HG02610 (cell line): ENCODE data around the gene UPB1.

Source experiments
- ATAC-seq: cut with Tn5 transposase; IDR thresholded peaks from one replicate; pipeline ENCODE4 v1.9.1; 2021; ENCODE audit warnings: mild to moderate bottlenecking, moderate library complexity; ENCODE audit not compliant: unreplicated experiment

Gene UPB1

GRCh38 chr22:24494528-24495364, at the start of gene UPB1:
Gene UPB1, plus strand, starts transcription at chr22:24495332. Its CDS starts 72 bp downstream, at chr22:24495404.
- no peak for ATAC-seq

DNA sequence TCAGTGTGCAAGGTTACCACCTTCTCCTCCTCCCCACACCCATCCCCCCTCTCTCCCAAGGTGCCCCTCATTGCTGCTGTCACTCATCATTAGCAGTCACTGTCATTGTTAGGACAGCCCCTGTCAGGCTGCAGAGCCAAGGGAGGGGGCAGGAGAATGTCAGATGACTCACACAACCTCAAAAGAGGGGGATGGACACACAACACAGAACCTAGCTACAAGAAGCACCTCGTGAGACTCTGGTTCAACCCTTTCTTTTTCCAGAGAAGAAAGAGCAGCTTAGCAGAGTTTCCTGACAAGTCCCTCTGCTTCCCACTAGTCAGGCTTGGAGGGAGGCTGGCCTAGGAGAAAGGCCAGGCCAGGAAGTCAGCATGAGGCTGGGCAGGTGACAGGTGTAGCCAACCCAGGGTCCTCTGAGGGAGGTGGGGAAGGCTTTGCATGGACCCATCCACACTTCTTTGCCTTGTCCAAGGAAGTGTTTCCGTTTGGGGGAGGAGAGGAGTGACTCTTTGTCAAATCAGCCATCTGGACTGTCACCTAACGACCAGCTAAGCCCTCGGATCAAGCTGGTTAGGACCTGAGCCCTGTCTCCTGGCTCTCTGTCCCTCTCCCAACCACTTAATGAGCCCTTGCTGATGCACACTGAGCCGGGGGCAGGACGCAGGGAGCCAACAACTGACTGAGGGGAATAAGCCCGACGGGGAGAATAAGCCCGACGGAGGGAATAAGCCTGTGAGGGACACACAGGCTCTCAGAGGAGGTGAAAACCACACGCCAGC, 49.5 kb upstream of the UPB1 start:
- no peak for ATAC-seq

GRCh38 chr22:24446260-24446611, 48.9 kb upstream of the UPB1 start:
- no peak for ATAC-seq

DNA sequence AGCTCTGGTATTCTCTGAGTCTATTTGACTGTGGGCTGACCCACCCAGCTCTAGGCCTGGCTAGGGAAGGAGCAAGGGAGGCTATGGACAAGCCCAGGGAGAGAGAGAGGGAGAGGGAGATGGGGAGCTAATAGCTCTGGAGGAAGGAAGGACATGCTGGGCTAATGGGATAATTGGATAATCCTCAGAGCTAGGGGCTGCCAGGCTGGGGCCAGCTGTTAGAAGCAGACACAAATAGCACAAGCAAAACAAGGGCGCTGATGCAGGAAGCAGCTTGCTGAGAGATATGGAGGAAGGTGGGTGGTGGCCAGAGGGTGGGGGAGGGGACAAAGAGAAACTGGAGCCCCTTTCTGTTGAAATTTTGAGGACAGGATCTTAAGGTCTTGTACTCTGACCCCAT, 44.5 kb upstream of the UPB1 start:
- no peak for ATAC-seq

- ATAC-seq, result no peak
Measured at GRCh38 chr22:24451162-24451561, 44.0 kb upstream of the UPB1 start.

GRCh38 chr22:24453853-24454252, 41.3 kb upstream of the UPB1 start:
- no peak for ATAC-seq

GRCh38 chr22:24455039-24455438, 40.1 kb upstream of the UPB1 start:
- ATAC-seq, result no peak

GRCh38 chr22:24455751-24456426, 39.2 kb upstream of the UPB1 start:
- ATAC-seq, result no peak

GRCh38 chr22:24457894-24458420, 37.2 kb upstream of the UPB1 start:
- ATAC-seq, result no peak

GRCh38 chr22:24459911-24460310, 35.2 kb upstream of the UPB1 start:
- no peak for ATAC-seq

DNA sequence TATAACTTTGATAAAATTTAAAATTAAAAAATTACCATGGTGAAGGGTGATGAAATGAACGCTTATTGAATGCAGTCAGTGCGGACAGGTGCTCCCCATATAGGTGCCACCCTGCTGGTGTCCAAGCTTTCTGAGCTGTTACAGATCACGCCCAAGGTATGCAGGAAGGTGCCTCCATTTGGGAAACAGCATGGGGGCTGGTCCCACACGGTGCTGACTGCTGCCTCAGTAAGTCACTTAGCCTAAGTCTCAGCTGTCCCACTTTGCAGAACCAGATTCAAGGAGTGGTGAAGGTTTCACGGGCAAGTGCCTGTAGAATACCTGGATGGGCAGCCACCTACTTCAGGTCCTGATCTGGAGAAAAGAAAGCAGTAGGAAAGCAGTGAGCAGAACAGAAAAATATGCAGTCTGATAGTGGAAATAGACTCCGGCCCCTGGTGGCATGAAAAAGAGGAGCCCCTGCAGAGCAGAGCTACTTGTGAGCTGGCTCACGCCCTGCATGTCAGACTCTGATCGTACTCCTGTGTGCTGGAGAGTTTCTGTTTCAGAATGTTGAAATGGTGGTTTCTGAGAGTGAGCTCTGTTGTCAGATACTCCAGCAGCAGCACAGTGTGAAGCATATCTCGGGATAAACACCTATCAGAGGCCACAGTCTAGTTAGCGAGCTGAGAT, 34.6 kb upstream of the UPB1 start:
- peak; percentile 50 for ATAC-seq

- ATAC-seq, result no peak
Measured at GRCh38 chr22:24463071-24463760, 31.9 kb upstream of the UPB1 start.

DNA sequence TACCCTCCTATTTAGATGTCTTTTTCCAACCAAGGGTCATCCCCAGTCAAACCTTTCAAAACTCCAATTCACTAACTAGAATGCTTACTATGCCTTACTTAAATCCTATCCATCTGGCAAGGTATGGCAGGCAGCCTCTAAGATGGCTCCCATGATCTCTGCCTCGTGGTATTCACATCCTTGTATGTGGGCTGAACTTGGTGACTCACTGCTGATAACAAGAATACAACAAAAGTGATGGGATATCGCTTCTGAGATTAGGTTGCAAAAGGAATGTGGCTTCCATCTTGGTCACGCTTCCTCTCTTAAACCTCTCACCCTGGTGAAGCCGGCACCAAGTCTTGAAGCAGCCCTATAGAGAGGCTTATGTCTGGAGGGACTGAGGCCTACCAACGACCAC, 29.6 kb upstream of the UPB1 start:
- no peak for ATAC-seq

GRCh38 chr22:24465975-24466374, 29.2 kb upstream of the UPB1 start:
- ATAC-seq, result no peak

DNA sequence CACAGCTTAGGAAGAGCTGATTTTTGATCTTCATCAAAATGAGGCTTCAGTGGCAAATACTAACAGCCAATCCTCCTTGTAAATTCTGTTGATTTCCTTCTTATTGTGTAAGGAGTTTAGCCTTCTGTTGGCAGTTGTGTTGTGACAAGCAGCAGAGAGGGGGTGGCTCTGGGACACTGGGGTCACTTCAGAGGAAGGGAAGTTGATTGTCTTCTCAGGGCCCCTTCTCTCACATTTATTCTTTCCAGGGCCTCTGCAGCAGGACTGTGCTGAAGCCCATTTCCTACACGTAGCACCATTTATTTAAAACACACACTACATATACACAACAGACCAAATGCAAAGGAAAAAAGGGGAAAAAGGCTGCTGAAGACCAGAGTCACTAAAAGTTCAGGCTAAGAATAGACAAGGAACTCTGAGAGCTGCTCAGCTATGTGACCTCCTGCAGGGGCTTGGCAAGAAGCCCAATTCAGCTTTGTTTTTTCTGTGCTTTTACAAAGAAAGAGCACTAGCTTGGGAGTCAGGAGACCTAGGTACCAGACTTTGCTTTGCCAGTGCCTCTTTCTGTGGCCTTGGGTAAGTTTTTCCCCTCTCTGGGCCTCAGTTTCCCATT, 28.3 kb upstream of the UPB1 start:
- no peak for ATAC-seq

DNA sequence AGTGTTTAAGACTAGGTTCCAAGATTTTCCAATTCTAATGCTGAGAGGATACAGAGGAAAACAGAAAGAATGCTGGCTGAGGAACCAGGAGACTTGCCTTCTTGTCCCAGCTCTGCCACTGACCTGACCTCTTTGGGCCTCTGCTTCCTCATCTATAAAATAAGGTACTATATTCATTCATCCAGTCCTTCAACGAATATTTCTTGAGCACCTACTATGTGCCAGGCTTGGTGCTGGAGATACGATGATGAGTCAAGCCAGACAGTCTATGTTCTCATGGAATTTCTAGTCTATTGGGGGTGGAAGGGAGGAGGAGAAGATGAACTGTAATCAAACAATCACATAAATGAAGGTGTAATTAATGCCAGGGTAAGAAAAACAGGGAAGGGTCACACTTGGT, 27.8 kb upstream of the UPB1 start:
- no peak for ATAC-seq

- ATAC-seq, result no peak
Measured at GRCh38 chr22:24471570-24471969, 23.6 kb upstream of the UPB1 start.

- ATAC-seq, result no peak
Measured at GRCh38 chr22:24473284-24473683, 21.8 kb upstream of the UPB1 start.

DNA sequence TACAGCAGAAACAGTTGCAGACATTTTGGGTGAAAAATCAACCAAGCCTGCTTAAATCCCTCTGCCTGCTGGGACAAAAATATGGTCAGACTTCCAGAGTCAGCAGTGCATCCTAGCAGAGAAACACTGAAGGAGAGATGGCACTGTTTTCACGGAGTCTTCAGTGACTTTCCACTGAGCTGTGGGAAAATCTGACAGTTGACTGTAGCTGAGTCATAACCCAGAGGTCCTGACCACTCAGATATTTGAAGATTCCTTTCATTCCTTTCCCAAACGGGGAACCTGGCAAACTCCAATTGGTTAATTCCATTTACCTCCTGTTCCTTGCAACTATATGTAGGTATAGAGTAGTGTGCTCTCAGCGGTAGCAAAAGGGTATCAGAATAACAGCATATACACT, 20.9 kb upstream of the UPB1 start:
- no peak for ATAC-seq
